ENCODE results near the gene ELF2.
"Not testable (repeated sequence)": the region's sequence is repeated elsewhere in the genome, so short reads cannot be mapped to it uniquely, and the experiment has no call there.

The ELF2 gene

GRCh38 chr4:139022835-139023234, 154.2 kb downstream of the ELF2 start:
- TF ChIP-seq CTCF (conservative IDR thresholded peaks at IDR 0.05; ENCODE audit: low read length), result no peak
- H3K4me3 ChIP-seq (ENCODE audit: low read length), result no peak overlapping the region

DNA sequence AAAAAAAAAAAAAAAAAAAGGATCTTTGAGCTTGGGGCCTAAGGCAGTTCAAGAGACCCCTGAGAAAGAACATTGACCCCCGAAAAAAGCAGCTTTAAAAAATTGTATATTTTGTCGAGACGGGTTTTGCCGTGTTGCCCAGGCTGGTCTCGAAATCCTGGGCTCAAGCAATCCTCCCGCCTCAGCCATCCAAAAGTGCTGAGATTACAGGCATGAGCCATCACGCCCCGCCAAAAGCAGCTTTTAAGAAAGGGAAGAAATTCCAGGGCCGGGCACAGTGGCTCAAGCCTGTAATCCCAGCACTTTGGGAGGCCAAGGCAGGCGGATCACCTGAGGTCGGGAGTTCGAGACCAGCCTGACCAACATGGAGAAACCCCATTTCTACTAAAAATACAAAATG, 155.9 kb downstream of the ELF2 start:
- DNase-seq (ENCODE audit: low read depth); H3K4me3 ChIP-seq (ENCODE audit: low read length): not testable (repeated sequence)

More at GRCh38 chr4:139022835-139023234, 154.2 kb downstream of the ELF2 start:
- DNase-seq (ENCODE audit: low read depth), result no peak

GRCh38 chr4:139020384-139020783, 156.6 kb downstream of the ELF2 start:
- no peak for TF ChIP-seq CTCF (conservative IDR thresholded peaks at IDR 0.05; ENCODE audit: low read length)
- DNase-seq (ENCODE audit: low read depth), result no peak
- no peak overlapping the region for H3K4me3 ChIP-seq (ENCODE audit: low read length)

- no peak for TF ChIP-seq CTCF (conservative IDR thresholded peaks at IDR 0.05; ENCODE audit: low read length)
- peak; percentile 92 for DNase-seq (ENCODE audit: low read depth)
- H3K4me3 ChIP-seq (ENCODE audit: low read length), result peak overlapping the region; percentile 21; the same call in 1 of the 2 replicates
Observed at GRCh38 chr4:139018971-139019758, 157.9 kb downstream of the ELF2 start.

- DNase-seq (ENCODE audit: low read depth), result peak; percentile 22
- TF ChIP-seq CTCF (conservative IDR thresholded peaks at IDR 0.05; ENCODE audit: low read length), result no peak
- no peak overlapping the region for H3K4me3 ChIP-seq (ENCODE audit: low read length)
Observed at GRCh38 chr4:139018501-139018900, 158.5 kb downstream of the ELF2 start.

GRCh38 chr4:139017861-139018260, 159.2 kb downstream of the ELF2 start:
- peak; percentile 43 for DNase-seq (ENCODE audit: low read depth)
- TF ChIP-seq CTCF (conservative IDR thresholded peaks at IDR 0.05; ENCODE audit: low read length), result no peak
- H3K4me3 ChIP-seq (ENCODE audit: low read length), result peak overlapping the region; percentile 0; the same call in 1 of the 2 replicates

DNA sequence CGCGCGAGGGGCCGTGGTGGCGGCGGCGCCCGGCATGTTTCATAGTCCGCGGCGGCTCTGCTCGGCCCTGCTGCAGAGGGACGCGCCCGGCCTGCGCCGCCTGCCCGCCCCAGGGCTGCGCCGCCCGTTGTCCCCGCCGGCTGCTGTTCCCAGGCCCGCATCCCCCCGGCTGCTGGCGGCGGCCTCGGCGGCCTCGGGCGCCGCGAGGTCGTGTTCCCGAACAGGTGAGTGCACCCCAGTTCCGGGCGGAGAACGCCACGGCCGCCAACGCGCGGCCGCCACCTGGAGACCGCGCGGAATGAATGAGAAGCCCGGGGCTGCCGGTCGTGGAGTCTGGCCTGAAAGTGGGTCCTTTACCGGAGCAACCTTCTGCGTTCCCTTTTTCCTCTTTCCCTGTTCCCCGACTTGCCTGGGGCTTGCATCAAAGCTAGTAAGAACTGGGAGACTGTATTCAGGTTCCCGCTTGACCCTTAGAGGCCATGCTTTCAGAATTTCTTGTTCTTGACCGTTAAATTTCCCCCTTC, 161.0 kb downstream of the ELF2 start:
- no peak for TF ChIP-seq CTCF (conservative IDR thresholded peaks at IDR 0.05; ENCODE audit: low read length)
- H3K4me3 ChIP-seq (ENCODE audit: low read length), result peak overlapping the region; percentile 87
- peak; percentile 21 for DNase-seq (ENCODE audit: low read depth)

Measured in AG10803 (cell line).